HL-60/S4 treated with retinoic acid at 250 ng/mL for 4 days and 3 days (cell line): ENCODE data around the gene RNU6-8.

Source experiments
- in situ Hi-C: fragments of 300-500 bp; cut with MboI; formaldehyde crosslinking; loops from 2 replicates; pipeline ENCODE4 v1.7.0; 2022; ENCODE audit warnings: low sequenced_read_pairs

The RNU6-8 gene

GRCh38 chr14:32202998-32203882 is at the start of gene RNU6-8:
RNU6-8 (minus strand) TSS chr14:32203269.
- in situ Hi-C loops = no loop called here

- in situ Hi-C loops = no loop called here
These were observed 49.1 kb upstream of the RNU6-8 start for GRCh38 chr14:32252030-32252670.

DNA sequence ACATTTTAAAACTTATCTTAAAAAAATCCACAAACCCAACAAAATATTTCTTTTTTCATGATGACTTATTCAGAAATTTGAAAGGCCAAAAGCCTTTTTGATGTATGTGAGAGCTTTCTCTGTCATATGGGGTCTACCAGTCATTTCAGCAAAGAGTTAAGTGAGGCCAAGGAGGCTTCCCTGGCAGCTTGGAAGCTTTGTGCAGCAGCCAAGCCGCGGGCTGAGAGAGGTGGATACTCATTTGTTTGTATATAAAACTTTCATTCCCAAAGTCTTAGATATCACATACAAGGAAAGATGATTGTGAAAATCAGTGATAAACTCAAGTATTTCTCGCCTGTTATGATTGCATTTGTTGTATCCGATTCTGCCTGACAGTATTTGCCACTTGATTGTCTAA is 48.5 kb upstream of the RNU6-8 start:
- in situ Hi-C loops = no loop called here

DNA sequence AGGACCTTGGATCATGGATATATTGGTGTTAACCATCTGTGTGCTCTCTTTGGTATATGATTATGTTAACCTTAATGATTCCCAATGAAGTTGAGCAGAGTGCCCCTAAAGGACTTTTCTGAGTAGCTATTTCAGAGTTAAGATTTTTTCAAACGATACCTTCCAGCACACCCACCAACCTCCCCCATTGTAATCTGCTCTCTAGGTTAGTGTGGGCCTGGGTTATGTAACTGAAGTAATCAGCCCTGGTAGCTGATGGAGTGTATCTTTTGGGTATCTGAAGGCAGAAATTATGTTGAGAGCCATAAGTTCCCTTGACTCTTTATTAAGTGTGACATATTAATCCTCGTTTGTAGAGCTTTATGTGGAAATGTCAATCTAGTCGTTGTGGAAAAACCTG is 47.6 kb upstream of the RNU6-8 start:
- in situ Hi-C loops = no loop called here

DNA sequence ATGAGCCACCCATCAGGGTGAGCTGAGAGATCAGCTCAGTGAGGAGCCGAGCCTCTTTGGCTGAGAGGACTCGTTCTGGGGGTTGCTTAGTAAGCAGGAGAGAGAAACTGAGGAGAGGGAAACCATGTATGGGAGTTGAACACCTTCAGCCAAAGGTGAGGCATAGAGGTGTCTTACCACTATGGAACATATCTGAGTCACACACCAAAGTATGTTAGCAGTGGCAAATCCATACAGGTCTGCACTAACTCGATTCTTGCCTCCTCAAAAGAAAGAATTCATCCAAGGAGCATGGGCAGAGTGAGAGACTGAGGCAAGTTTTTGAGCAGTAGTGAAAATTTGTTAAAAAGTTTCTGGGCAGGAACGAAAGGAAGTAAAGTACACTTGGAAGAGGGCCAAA is 46.7 kb upstream of the RNU6-8 start:
- in situ Hi-C loops = loop anchor here (25.0 kb wide), 1 partner anchor 737 kb away; no protein-coding TSS in a partner anchor

GRCh38 chr14:32249371-32249770 is 46.3 kb upstream of the RNU6-8 start:
- in situ Hi-C loops = loop anchor here (25.0 kb wide), 1 partner anchor 737 kb away; no protein-coding TSS in a partner anchor

DNA sequence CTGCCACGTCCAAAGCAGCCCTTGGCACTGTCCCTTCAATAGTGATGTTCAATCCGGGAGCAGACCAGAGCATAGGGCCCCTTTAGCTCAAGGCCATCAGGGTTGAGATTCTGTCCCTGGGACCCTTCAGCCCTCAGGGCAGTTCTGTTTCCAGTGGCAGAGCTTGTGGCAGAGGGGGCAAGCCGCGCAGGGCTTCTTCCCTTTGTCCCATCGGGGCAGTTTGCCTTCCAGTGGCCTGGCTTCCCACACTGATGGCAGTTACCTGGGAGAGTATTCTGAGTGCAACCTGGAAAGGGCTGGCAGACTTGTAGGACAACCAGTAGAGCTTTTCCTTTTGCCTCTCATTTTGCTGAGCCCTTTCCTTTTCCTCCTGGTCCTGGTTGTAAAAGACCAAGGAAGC is 43.7 kb upstream of the RNU6-8 start:
- in situ Hi-C loops = loop anchor here (25.0 kb wide), 1 partner anchor 734 kb away; no protein-coding TSS in a partner anchor

- in situ Hi-C loops = loop anchor here (25.0 kb wide), 1 partner anchor 732 kb away; no protein-coding TSS in a partner anchor
These were observed 41.3 kb upstream of the RNU6-8 start for GRCh38 chr14:32244404-32244803.

- in situ Hi-C loops = loop anchor here (25.0 kb wide), 1 partner anchor 721 kb away; no protein-coding TSS in a partner anchor
These were observed 30.2 kb upstream of the RNU6-8 start for GRCh38 chr14:32233260-32233659.

DNA sequence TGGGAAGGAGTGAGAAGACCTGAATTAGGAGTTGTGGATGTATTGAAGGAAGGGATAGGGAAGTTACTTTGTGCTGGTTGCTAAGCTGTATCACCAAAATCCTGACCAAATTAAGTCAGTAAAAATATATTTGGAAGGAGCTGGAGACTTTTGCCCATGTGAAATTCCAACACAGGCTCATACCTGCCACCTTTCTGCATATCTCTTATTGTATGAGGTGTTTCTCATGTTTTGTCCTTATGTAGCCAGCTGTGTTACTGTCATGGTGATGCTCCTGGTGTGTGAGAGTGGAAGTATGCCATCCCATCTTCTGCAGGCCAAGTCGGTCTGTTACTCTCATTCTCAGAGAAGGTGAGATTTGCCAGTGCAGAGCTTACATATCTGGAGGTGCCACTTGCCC is 29.4 kb upstream of the RNU6-8 start:
- in situ Hi-C loops = loop anchor here (25.0 kb wide), 1 partner anchor 720 kb away; no protein-coding TSS in a partner anchor

GRCh38 chr14:32230695-32231280 is 27.7 kb upstream of the RNU6-8 start:
- in situ Hi-C loops = loop anchor here (25.0 kb wide), 1 partner anchor 718 kb away; no protein-coding TSS in a partner anchor

DNA sequence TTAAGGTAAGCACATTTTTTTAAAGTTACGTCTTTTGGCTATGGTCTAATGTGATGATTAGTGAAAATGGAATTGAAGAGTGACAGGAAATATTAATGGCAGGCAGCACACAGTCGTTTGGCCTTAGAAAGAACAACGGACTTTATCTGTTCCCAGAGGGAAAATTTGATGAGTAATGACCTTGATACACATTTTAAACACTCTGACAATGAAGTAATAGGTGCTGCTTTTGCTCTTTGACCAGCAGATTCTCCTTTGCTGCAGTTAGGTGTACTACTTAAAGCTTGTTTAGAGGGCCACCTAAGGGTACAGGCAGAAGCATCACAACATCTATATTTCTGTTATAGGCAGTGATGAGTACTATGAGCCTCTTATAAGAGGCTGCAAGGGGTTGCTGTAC is 27.1 kb upstream of the RNU6-8 start:
- in situ Hi-C loops = loop anchor here (25.0 kb wide), 1 partner anchor 718 kb away; no protein-coding TSS in a partner anchor

DNA sequence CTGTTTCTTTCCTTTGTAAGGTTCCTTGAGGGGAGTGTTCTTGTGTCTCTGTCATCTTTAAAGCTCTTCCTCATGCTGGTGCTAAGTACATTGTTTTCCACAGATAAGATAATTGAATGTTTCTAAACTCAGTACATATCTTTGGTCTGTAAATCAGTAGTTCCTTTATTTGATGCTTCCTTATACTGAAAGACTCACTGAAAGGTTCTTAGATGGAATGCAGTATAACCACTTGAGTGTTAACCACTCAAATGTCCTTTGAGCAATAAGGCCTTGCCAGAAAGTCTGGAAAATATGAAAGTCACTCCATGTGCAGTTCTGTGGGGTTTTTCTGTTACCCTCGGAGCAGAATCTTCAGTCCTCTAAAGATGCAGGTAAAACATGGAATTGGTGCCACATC is 23.0 kb upstream of the RNU6-8 start:
- in situ Hi-C loops = loop anchor here (25.0 kb wide), 1 partner anchor 714 kb away; no protein-coding TSS in a partner anchor

DNA sequence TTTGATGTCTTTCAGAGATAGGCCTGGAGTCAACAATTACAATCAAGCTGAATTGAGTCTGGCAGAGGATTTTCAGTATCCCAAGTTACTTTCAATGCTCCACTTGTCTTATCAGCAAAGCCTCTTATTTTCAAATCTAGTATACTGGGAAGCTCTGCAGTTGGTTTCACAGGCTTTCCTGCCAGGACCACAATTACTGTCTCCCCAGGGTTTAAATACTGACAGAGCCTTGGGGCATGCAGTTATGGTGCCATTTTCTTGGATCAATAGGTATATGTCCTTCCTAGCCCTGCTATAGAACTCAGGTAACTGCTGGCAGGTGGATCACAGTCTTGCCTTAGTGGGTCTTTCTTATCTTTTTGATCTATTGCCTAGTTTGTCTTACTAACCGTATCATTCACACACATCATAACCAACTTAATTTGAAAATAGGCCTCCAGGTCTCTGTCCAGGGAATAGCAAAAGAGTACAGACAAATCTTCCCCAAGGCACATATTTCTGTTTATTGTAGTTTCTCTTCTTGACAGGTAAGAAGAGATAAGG is 22.4 kb upstream of the RNU6-8 start:
- in situ Hi-C loops = loop anchor here (25.0 kb wide), 1 partner anchor 713 kb away; no protein-coding TSS in a partner anchor

DNA sequence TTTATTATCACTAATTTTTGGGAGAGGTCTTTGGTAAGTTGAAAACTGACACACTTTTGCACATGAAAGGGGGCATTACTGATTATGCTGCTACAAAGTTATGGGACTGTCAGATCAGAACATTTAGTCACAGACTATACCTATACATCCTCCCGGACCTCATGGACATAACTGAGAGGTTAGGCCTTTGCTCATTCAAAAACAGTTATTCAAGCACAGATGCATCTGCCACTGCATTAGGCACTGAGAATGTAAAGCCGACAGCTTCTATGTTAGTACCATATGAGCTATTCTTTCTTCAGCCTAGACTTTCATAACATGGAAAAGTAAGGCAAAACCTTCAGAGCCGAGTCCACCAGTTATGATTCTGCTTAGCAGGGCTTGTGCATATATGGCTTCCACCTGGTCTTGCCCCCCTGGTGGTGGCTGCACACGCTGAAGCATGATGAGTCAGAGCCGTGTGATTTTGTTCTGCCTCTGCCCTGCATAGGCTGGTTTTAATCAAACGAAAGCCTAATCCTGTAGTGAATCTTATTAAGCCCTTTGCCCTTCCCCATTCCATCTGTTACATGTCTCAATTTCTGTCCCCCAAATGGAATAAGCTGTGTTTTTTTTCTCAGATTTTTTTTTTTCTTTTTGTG is 21.8 kb upstream of the RNU6-8 start:
- in situ Hi-C loops = loop anchor here (25.0 kb wide), 1 partner anchor 713 kb away; no protein-coding TSS in a partner anchor

DNA sequence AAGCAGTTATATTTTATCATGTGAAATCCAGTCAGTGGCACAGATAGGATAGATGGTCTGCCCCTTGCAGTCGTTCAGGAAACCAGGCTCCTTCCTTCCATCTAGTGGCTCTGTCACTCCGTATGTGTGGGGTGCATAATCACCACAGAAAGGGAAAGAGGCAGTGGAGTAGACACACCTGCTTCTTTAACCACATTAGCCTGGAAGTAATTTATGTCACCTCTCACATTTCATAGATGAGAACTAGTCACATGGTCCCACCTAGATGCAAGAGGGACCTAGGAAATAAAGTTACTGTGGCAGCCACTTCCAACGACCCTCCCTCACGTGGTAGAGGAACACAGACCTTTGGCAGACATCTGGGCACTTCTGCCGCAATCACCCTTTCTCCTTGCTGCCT is 14.2 kb upstream of the RNU6-8 start:
- in situ Hi-C loops = no loop called here

DNA sequence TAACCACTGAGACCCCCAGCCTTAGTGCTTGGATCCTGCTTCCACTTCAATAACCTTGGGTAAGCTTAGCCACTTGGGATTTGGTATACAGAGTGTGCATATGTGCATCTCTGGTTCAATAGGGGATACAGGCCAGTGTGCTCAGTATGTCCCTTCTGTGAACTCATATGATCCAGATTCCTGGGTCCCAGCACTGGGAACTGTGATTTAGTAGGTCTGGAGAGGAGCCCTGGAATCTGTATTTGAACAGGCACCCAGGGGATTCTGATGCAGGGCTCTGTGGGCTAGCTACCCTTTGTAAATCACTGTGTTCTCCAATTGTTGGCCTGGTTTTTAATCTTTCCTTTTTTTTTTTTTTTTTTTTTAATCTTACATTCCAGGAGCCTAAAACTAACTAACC is 9.8 kb upstream of the RNU6-8 start:
- in situ Hi-C loops = no loop called here

- in situ Hi-C loops = no loop called here
These were observed 8.0 kb upstream of the RNU6-8 start for GRCh38 chr14:32211068-32211404.

- in situ Hi-C loops = no loop called here
These were observed 6.4 kb upstream of the RNU6-8 start for GRCh38 chr14:32209471-32209870.

DNA sequence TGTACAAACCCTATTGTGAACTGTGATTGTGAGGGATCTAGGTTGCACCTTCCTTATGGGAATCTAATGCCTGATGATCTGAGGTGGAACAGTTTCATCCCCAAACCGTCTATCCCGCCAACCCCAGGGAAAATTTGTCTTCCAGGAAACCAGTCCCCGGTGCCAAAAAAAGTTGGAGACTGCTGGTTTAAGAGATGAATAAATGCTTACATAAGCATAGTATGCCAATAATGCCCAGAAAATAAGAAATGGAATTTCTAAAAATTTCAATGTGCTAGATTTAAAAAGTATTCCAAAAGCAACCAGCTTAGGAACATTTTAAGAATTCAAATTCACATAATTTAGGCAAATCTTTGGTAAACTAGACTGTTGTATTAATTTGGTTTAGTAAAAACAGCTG is 5.4 kb upstream of the RNU6-8 start:
- in situ Hi-C loops = no loop called here
